Measurements from ENCODE around the gene ZNF793.
A peak's percentile ranks its signal among the peaks of the same experiment; 100 is the strongest.

Gene ZNF793

DNA sequence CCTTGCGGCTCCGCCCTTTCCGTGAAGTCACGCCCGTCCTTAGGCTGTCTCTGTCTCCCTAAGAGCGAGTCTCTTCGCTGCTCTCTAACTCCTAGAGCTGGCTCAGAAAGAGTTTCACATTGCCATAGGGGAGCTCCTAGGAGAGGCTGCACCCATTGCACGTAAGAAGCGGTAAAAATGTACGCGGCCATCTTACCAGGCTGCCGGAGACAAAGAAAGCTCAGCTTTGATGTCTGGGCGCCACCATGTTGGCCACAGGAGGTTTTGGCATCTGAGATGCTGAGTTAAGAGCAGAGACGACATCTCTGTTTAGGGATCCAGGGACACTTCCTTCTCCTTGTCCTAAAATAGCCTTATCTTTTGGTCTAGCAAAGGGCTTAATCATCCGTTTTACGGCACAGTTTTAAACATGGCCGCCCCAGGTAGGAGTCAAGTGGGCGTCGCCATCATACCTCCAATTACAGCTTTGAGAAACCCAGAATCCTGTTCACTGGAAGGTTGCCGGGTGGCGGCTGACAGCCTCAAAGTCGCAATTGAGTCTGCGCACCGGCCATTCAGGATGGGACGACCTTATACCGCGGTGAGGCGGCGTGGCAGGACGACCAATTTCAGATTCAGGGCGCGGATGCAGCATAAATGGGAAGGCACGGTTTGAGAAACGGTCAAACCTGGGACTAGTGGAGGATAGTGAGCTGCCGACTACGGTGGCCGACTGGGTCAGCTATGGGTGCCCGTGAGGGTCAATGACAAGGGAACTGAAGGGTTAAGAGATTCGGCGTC, at the start of gene ZNF793:
TSS of gene ZNF793 (plus strand) at position 553 of the 780 bp plus-strand sequence. CDS start 16,501 bp downstream, outside the sequence.
- DNase-seq: peak; percentile 95

DNA sequence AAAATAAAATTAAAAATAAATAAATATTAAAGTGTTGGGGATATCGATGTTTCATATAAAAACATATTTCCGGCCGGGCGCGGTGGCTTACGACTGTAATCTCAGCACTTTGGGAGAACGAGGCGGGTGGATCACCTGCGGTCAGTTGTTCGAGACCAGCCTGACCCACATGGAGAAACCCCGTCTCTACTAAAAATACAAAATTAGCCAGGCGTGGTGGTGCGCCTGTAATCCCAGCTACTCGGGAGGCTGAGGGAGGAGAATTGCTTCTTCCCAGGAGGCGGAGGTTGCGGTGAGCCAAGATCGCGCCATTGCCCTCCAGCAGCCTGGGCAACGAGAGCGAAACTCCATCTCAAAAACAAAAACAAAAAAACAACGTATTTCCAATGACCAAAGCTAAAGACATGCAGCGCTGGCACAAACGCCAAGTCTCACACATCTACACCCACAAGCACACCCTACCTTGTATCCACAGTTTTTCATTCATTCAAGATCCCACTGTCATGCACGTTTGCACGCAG, 40.4 kb upstream of the ZNF793 start:
- no peak for DNase-seq

DNA sequence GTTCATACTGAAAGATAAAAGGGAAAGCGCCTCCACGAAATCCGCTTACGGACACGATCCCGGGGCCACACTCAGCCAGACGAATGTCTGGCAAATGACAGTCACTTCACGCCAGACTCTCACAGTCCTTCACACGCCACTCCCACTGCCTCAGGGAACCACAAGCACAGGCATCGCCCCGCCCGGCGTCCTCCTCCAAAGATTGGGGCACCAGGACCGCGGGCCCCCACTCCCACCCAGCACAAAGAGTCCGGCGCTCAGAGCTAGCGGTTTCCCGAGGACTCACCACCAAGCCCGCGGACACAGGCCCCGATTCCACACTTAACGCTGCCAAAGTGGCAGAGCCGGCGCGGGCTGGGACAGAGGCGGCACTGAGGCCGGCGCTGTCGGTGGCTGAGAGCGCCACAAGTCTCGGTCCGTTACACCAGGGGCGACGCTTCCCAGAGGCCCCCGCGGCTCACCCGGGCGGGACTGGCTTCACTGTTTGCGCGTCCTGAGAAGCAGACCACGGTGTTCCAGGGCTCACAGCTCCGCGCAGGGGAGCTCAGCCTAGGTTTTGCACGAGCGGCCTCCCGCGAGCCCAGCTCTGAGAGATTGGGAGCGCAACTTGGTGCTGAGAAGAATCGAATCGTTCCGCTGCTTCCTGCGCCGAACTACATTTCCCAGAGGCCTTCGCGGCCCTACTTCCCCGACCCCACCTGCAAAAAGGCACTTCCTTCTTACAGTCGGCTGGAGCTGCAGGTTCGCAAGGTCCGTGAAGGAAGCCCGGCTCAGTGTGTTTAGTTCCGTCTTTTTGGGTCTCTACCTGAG, 39.7 kb upstream of the ZNF793 start, which contains the start of gene ZNF569:
TSS of gene ZNF569 (minus strand) at position 647 of the 810 bp plus-strand sequence. CDS start 22,523 bp downstream, outside the sequence.
- DNase-seq: peak; percentile 97

DNA sequence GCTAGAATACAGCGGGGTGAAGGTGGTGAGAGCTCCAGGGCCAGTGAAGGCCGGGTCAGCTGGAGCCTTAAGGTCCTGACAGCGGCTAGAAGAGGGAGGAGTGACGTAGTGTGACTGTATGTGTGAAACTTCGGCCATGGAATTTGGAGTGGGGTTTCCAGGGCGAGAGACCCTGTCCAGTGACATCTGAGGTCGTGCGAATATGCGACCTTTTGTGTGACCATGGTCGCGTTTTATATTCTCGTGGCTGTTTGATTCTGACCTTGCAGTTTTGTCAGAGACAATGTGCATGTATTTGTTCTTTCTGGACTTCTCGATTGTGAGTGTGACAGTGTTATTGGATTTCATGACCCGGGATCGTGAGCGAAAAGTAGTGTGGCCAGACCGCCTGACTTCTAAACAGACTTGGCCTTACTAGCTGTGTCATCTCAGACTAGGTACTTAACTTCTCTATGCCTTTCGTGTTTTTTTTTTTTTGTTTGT, 39.1 kb upstream of the ZNF793 start:
- no peak for DNase-seq

DNA sequence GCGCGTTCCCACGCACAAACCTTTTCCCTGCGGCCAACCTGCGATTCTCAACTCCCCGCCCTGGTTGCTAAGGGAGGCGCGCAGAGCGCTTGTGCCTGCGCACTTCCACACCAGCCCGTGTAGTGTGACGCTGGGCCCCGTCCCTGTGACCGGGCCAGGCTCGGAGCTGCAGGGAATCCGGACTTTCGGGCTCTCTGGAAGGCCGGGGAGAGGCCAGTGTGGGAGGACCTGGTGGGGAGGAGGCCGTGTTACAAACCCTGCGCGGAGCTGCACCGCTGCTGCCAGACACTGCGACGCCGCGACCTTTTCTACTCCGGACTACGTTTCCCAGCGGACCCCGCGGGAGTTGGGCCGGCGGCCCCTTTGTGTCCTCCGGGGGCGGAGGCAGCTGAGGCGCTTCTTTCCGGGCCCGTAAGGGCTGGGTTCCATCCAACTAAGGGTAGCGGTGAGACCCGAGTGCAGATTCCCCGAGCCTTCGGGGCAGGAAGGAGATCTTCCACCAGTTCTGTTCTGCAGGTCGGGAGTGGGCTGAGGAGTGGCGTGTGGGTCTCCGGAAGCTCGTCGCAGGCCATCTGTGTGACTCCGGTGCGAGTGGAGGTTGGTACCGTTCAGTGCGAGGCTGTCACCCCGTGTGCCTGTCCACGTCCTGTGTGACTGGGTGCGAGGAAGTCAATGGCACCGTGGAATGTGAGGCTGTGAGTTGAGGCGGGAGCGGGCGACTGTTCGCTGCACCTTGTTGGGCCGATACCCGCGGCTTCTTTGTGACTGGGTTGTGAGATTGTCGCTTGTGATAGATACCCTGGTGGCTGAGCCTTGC, 37.6 kb upstream of the ZNF793 start, which contains the start of gene ZNF570:
TSS of gene ZNF570 (plus strand) at position 396 of the 817 bp plus-strand sequence. CDS start 999 bp downstream, outside the sequence.
- DNase-seq: peak; percentile 95

DNA sequence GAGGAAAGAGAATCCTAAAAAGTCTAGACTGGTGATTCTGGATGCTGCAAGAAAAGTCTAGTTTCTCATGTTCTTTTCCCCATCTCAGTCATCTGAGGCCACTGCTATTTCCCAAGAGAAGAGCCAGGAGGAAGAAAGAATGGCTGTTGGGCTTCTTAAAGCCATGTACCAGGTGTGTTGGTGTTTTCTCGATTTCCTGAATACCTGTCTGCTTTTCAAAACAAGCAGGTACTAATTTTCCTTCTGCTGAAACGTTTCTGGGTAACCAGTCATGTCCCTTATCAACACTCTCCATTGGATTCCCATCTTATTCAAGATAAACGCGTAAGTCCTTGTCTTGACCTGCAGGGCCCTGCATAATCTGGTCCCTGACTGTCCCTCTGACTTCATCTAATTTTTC, 36.5 kb upstream of the ZNF793 start:
- DNase-seq: peak; percentile 14

DNA sequence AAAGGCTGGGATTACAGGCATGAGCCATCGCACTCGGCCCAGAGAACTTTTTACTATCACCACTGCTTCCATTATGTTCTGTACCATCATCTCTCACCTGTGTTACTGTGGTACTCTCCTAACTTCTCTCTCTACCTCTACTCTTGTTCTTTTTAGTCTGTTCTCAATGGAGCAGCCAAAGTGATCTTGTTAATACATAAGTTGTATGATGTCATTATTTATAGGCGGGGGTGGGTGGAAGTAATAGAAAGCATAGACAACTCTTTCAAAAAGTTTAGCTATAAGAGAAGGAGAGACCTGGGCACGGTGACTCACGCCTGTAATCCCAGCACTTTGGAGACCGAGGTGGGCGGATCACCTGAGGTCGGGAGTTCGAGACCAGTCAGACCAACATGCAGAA, 34.6 kb upstream of the ZNF793 start:
- no peak for DNase-seq

DNA sequence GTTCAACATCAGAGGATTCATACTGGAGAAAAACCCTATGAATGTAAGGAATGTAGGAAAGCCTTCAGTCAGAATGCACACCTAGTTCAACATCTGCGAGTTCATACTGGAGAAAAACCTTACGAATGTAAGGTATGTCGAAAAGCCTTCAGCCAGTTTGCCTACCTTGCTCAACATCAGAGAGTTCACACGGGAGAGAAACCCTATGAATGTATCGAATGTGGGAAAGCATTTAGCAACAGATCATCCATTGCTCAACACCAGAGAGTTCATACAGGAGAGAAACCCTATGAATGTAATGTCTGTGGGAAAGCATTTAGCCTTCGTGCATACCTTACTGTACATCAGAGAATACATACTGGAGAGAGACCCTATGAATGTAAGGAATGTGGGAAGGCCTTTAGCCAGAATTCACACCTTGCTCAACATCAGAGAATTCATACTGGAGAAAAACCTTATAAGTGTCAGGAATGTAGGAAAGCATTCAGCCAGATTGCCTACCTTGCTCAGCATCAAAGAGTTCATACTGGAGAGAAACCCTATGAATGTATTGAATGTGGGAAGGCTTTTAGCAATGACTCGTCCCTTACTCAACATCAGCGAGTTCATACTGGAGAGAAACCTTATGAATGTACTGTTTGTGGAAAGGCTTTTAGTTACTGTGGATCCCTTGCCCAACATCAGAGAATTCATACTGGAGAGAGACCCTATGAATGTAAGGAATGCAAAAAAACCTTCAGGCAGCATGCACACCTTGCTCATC, 22.2 kb upstream of the ZNF793 start:
- DNase-seq: peak; percentile 18

DNA sequence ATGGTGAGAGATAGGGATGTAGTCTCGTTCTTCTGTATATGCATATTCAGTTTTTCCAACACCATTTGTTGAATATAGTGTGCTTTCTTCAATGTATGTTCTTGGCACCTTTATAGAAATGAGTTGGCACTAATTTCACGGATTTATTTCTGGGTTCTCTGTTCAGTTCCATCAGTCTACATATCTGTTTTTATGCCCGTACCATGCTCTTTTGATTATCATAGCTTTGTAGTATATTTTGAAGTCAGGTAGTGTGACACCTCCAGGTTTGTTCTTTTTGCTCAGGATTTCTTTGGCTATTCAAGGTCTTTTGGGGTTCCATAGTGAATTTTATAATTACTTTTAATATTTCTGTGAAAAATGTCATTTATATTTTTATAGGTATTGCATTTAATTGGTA, 14.5 kb upstream of the ZNF793 start:
- DNase-seq: no peak

DNA sequence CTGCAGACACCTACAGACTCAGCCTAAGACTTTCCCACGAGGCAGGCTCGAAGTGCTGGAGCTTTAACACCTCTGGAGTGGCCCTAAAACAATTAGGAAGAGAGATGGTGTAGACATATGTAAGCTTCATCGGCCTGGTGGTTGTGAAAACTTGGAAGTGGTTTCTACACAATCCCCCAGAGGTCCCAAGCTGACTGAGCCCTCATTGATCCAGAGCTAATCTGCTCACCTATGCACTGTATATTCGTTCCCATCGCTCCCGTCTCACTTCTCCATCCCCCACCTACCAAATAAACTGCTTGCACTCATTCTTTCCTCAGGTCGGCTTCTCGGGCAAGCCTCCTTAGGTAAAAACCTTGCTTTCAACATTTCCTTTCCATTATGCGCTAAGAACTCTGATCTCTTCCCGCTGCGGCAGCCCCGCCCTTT, 767 bp upstream of the ZNF793 start:
- DNase-seq: no peak

DNA sequence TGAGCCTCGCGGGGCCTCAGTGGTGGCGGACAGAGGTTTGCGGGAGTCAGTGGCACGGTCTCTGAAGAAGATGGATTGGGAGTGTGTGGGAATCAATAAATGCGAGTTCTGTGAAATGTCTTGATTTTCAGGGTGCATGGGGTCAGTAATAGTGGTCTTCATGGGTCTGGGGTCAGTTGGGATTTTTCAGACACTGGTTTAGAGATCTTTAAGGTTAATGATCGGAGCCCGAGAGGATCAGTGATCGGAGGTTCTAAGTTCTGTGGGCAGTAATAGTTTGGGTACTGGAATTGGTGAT, 377 bp downstream of the ZNF793 start:
- DNase-seq: no peak

DNA sequence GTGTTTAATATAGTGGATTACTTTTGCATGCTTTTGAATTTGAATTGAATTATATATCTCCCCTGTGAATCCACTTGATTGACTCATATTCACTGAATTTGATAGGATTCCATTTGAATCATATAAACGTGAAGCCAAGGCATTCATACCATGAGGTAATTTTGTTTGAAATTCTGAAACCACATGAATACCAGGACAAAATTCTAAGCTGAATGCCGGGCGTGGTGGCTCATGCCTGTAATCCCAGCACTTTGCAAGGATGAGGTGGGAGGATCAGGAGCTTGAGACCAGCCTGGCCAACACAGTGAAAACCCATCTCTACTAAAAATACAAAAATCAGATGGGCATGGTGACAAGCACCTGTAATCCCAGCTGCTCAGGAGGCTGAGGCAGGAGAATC, 4.4 kb downstream of the ZNF793 start:
- DNase-seq: no peak

DNA sequence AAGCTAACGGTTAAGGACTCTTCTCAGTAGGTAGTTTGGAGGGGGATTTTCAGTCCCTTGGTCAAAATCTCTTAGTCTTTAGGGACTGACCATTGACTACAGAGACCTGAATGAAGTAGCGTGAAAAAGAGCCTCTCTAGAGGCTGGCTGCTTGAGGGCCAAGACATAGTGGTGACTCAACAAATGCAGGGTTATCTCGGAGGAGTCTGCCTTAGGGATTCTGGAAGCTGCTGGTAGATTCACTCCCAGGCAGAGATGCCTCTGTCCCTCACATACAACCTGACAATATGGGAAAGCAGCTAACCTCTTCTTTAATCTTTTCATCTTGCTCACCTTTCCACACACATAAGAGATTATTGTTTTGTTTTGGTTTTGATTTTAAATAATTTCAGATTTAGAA, 5.1 kb downstream of the ZNF793 start:
- DNase-seq: no peak

DNA sequence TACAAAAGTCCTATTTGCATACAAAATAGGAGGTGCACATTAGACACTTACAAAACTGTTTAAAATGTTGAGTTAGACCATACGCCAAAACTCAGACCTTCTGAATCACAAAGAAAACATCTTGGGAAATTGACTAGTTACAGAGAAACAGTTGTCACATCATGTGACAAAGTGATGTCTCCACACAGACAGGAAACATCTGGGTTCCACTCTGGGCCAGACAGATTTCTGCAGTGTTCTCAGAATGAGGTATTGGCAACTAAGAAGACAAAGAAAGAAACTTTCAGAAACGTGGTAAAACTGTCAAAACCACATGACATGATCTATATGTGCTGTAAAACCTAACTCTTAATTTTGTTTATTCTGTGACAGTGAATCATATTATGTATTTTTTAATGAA, 6.7 kb downstream of the ZNF793 start:
- DNase-seq: no peak

DNA sequence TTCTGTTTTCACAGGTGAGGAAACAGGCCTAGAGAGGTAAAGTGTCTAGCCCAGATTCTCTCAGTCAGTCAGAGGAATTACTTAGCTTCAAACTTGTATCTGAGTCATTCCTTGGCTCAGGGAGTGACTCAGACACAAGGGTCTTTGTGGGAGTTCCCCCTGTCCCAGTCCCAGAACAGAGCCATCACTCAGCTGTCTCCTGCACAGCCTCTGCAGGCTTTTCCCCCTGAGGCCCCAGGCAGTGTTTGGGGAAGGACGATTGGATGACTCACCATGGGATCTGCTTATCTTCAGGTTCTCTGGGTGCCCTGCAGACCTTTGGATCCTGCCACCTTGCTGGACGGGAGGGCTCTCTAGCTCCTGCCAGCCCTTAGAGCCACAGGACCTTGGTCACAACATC, 13.2 kb downstream of the ZNF793 start:
- DNase-seq: peak; percentile 32

DNA sequence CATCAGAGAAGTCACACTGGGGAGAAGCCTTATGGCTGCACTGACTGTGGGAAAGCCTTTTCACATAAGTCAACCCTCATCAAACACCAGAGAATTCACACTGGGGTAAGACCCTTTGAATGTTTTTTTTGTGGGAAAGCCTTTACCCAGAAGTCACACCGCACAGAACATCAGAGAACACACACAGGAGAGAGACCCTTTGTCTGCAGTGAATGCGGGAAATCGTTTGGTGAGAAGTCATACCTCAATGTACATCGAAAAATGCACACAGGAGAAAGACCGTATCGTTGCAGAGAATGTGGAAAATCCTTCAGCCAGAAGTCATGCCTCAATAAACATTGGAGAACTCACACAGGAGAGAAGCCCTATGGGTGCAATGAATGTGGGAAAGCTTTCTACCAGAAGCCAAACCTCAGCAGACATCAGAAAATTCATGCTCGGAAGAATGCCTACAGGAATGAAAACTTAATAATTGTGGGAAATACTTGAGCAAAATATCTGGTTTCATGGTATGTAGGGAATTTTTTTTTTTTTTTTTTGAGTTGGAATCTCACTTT, 30.7 kb downstream of the ZNF793 start:
- DNase-seq: no peak

DNA sequence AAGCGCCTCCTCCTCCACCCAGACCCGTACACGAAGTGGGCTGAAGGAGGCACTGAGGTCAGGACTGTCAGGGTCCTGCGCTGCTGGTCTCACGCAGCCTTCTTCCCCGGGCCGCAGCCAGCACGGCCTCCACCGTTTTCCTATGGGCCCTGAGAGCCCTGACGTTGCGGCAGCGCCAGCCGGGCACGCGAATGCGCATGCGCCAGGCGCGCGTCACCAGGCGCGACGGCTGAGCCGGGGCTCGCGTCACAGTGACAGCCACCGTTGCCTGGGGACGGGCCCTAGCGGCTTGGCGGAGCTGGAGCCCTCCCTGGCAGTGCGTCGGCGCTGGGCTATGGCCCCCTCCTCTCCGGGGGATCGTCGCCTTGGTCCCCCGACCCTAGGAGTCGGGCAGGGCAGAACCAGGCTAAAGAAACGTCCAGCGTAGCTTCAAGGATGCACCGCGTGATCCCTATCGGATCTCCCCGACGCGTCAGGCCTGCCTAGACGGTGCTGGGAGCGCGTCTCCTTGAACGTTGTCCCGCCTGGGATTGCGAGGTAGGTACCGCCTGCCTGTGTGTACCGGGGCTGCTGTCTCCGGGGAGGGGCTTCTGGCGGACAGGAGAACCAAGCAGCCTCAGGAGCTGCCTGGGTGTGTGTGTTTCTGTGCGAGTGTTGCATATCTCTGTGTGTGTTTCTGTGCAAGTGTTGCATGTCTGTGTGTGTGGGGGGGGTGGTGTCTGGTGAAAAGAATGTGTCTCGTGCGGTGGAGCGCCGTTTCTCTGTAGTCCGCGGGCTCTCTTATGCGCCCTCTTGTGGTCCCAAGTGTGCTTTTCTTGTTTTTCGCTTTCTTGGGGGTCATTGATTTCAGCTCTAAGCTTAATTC, 44.6 kb downstream of the ZNF793 start:
- peak; percentile 87 for DNase-seq

DNA sequence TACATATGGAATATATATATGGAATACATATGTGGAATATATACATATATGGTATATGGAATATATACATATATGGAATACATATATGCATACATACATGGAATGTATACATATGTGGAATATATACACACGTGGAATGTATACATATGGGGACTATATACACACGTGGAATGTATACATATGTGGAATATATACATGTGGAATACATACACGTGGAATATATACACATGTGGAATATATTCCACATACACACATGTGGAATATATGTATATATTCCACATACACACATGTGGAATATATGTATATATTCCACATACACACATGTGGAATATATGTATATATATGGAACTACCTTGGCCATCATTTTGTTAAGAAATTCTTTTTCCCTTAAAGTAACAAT, 56.8 kb downstream of the ZNF793 start:
- DNase-seq: no peak

DNA sequence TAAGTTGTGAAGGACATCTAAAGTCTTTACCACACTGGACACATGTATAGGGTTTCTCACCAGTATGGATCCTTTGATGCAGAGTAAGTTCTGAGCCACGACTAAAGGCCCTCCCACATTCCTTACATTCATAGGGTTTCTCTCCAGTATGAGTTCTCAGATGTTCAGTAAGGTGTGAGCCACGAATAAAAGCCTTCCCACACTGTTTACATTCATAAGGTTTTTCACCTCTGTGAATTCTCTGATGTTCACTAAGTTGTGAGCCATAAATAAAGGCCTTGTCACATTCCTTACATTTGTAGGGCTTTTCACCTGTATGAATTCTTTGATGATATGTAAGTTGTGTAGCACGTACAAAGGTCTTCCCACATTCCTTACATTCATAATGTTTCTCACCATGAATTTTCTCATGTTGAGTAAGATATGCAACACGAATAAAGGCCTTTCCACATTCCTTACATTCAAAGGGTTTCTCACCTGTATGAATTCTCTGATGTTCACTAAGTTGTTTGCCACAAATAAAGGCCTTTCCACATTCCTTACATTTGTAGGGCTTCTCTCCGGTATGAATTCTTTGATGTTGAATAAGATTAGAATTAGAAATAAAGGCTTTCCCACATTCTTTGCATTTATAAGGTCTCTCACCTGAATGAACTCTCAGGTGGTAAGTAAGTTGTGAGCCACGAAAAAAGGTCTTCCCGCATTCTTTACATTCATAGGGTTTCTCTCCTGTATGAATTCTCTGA, 58.1 kb downstream of the ZNF793 start:
- peak; percentile 32 for DNase-seq

DNA sequence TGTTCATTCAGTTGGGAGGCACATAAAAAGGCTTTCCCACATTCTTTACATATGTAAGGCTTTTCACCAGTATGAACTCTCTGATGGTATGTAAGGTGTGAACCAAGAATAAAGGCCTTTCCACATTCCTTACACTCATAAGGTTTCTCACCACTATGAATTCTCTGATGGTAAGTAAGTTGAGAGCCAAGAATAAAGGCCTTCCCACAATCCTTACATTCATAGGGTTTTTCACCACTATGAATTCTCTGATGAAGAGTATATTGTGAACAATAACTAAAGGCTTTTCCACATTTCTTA, 58.6 kb downstream of the ZNF793 start:
- no peak for DNase-seq
